ENCODE results near the gene CCNG2.

The CCNG2 gene

DNA sequence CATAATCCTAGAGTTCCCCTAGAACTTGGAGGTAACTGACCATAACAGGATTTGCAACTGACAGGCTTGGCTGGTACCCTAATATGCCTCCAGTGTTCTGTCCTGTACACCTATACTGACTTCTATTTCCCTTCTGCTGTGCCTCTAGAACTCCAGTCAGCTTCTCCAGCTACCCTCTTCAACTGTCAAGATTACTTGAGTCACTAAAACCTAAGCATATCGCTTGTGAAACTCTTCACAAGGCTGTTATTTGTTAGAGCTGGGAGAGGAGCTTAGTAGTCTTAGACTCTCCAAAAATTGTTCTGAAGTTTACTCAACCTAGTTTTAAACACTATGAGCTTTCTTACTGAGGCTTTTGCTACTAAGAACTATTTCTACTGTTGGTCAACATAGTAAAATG is 52.0 kb downstream of the CCNG2 start:
- TF ChIP-seq, protein P1, sequence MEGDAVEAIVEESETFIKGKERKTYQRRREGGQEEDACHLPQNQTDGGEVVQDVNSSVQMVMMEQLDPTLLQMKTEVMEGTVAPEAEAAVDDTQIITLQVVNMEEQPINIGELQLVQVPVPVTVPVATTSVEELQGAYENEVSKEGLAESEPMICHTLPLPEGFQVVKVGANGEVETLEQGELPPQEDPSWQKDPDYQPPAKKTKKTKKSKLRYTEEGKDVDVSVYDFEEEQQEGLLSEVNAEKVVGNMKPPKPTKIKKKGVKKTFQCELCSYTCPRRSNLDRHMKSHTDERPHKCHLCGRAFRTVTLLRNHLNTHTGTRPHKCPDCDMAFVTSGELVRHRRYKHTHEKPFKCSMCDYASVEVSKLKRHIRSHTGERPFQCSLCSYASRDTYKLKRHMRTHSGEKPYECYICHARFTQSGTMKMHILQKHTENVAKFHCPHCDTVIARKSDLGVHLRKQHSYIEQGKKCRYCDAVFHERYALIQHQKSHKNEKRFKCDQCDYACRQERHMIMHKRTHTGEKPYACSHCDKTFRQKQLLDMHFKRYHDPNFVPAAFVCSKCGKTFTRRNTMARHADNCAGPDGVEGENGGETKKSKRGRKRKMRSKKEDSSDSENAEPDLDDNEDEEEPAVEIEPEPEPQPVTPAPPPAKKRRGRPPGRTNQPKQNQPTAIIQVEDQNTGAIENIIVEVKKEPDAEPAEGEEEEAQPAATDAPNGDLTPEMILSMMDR (IDR thresholded peaks at IDR 0.05) = no peak
- no peak for TF ChIP-seq ZFX (IDR thresholded peaks at IDR 0.05; ENCODE audit: borderline replicate concordance)
- no peak overlapping the region for H3K27ac ChIP-seq

DNA sequence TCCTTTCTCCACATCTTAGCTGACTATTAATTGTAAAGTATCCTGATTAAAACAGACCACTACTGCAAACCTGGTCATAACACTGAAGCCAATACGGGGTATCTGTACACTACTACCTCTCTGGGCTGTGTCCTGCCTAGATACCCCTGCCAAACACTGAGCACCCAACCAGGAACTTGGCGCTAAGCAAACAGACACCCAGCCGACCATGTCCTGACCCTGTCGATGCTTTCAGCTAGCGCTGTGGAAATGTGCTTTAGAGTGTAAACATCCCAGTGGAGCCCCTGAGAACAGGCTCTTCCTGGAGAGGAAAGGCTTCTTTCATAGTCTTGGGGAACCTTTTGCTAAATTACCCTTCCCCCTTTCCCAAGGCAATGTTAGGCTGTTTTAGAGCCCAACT is 52.9 kb downstream of the CCNG2 start:
- H3K27ac ChIP-seq = no peak overlapping the region
- no peak for TF ChIP-seq ZFX (IDR thresholded peaks at IDR 0.05; ENCODE audit: borderline replicate concordance)
- TF ChIP-seq, protein P1 (IDR thresholded peaks at IDR 0.05) = no peak

DNA sequence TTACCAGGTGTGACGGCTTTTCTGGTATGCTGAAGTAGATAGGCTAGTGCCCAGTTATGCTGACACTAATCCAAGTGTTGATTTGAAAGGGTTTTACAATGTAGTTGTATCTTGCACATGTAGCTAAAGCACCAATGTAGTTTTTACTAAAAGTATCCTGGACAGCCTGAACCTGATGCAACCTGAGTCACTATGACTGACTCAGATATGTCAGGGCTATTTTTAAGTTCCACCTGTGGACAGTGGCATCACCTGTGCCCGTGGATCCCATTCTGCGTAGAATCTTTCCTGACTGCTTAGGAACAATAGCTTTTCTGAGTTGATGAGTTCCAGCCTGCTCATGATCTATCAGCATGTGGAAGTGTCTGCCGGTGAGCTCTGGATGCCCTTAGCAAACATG is 58.1 kb downstream of the CCNG2 start:
- no peak for TF ChIP-seq ZFX (IDR thresholded peaks at IDR 0.05; ENCODE audit: borderline replicate concordance)
- TF ChIP-seq, protein P1 (IDR thresholded peaks at IDR 0.05) = no peak
- H3K27ac ChIP-seq = no peak overlapping the region

DNA sequence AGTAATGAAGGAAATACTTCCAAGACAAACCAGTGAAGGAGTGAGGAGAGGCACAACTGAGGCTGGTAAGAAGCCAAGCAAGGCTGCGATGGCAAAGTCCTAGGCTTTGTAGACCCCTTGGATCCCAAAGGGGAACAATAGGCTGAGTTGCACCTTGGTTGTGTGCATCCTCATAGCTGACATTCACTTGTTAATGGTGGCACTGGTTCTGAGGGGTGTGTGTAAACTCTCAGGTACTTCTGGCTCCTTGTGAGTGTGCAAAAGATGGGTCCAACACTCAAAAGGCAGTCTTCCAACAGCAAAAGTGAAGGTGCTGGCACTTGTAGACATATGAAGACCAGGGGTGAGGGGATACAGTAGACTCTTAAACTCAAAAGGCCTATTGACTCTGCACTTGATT is 60.5 kb downstream of the CCNG2 start:
- TF ChIP-seq, protein P1 (IDR thresholded peaks at IDR 0.05) = no peak
- TF ChIP-seq ZFX (IDR thresholded peaks at IDR 0.05; ENCODE audit: borderline replicate concordance) = no peak
- no peak overlapping the region for H3K27ac ChIP-seq

DNA sequence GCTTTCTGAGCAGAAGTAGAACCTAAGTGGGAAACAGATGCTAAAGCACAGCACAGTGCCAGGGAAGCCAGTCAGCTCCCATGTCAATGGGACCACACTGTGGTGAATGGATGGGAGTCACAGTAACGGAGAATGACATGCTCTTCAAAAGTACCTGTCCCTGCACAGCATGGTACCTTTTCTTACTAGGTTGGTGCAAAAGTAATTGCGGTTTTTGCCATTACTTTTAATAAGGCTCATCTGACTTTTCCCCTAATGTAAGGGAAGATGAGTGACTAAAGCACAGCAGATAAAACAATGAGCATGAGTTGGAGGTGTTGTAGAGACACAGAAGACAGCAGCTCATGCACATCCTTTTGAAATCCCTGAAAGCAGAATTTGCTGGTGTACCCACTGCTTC is 62.3 kb downstream of the CCNG2 start:
- TF ChIP-seq ZFX (IDR thresholded peaks at IDR 0.05; ENCODE audit: borderline replicate concordance) = no peak
- TF ChIP-seq, protein P1 (IDR thresholded peaks at IDR 0.05) = no peak
- H3K27ac ChIP-seq = no peak overlapping the region

Measured in 22Rv1 (cell line).